Epithelial cell of esophagus (primary cell): ENCODE data around the gene MAN1B1.

Experiments
- DNase-seq: peaks from one replicate; pipeline ENCODE4 v3.0.0; 2010; ENCODE audit warnings: low read depth
- H3K4me3 ChIP-seq: 2 replicates; pipeline ENCODE4 v1.5.1; 2011; ENCODE audit warnings: mild to moderate bottlenecking, low read length, control low read depth
- CTCF ChIP-seq: IDR thresholded peaks from 2 replicates; pipeline ENCODE4 v1.5.1; 2011; ENCODE audit warnings: low read depth, mild to moderate bottlenecking, low read length, control low read depth, inconsistent platforms; ENCODE audit not compliant: insufficient read depth; ENCODE audit errors: missing control alignments

MAN1B1 gene

GRCh38 chr9:137041124-137041523 is 45.7 kb upstream of the MAN1B1 start:
- TF ChIP-seq CTCF, result no peak
- DNase-seq, result no peak
- H3K4me3 ChIP-seq, result no peak overlapping the region

- H3K4me3 ChIP-seq, result no peak overlapping the region
- no peak for TF ChIP-seq CTCF
- no peak for DNase-seq
Measured at GRCh38 chr9:137042751-137043727, 43.7 kb upstream of the MAN1B1 start.

GRCh38 chr9:137044037-137044436 is 42.7 kb upstream of the MAN1B1 start:
- no peak for TF ChIP-seq CTCF
- DNase-seq, result no peak
- H3K4me3 ChIP-seq, result no peak overlapping the region

GRCh38 chr9:137044502-137045177 is 42.1 kb upstream of the MAN1B1 start:
- peak; percentile 28 for DNase-seq
- H3K4me3 ChIP-seq, result peak overlapping the region; percentile 43
- TF ChIP-seq CTCF, result no peak

GRCh38 chr9:137045294-137046087 is 41.3 kb upstream of the MAN1B1 start:
- peak overlapping the region; percentile 50 for H3K4me3 ChIP-seq
- TF ChIP-seq CTCF, result no peak
- peak; percentile 46 for DNase-seq

- peak; percentile 81 for DNase-seq
- peak within 1 kb of the TSS; percentile 50 for H3K4me3 ChIP-seq
- peak; percentile 76 for TF ChIP-seq CTCF
Measured at GRCh38 chr9:137046088-137046787, 40.5 kb upstream of the MAN1B1 start, which contains the start of gene NPDC1. NPDC1 (minus strand) TSS chr9:137046177; CDS start chr9:137045989, 188 bp downstream.
